Activated CD4-positive, alpha-beta memory T cell treated with anti-CD3 and anti-CD28 coated beads, Interleukin-2, amount 10 ng/mL, durations not matched to agents 7 days and 5 days (primary cell): ENCODE data around the gene UXS1. TPM values are rescaled to one million over a fixed set of nuclear protein-coding genes. Genes with fewer than 3 reads are reported as not detected.

Experiments used
- CTCF ChIA-PET: fragments of 350-600 bp; sonication (Branson Sonifier 250); formaldehyde crosslinking; loops from one replicate; lab custom pipeline; 2021; ENCODE audit warnings: antibody characterized with exemption, inconsistent platforms; lab: Charles Lee
- POLR2A ChIA-PET: fragments of 350-600 bp; sonication (Branson Sonifier 250); formaldehyde crosslinking; loops from one replicate; lab custom pipeline; 2021; ENCODE audit warnings: antibody characterized with exemption; lab: Charles Lee
- DNase-seq: peaks from one replicate; pipeline ENCODE4 v3.0.0-alpha.2; 2020
- H3K27ac Mint-ChIP-seq: one replicate; pipeline ENCODE4 v1.8.0; 2021; ENCODE audit warnings: mild to moderate bottlenecking, mixed read lengths
- H3K27me3 Mint-ChIP-seq: one replicate; pipeline ENCODE4 v1.8.0; 2021; ENCODE audit warnings: mixed read lengths
- H3K36me3 Mint-ChIP-seq: one replicate; pipeline ENCODE4 v1.8.0; 2021; ENCODE audit warnings: low read depth, mixed read lengths
- H3K4me1 Mint-ChIP-seq: one replicate; pipeline ENCODE4 v1.8.0; 2021; ENCODE audit warnings: mixed read lengths
- H3K4me3 Mint-ChIP-seq: one replicate; pipeline ENCODE4 v1.8.0; 2021; ENCODE audit warnings: mild to moderate bottlenecking, mixed read lengths
- H3K9me3 Mint-ChIP-seq: one replicate; pipeline ENCODE4 v1.8.0; 2021; ENCODE audit warnings: mixed read lengths
- total RNA-seq, 2 experiments: library from RNA; stranded (reverse); gene quantifications; one replicate each; pipeline ENCODE4 v1.2.3, GENCODE V29; 2021

Gene UXS1
- total RNA-seq, 2 experiments from 2014 or later = 74.4 to 74.6 TPM

- Mint-ChIP-seq H3K4me3 (no peak overlapping the region), H3K36me3 (peaks cover 79% of the 10 kb centered on the region), H3K27me3 (no peaks in the 10 kb centered on the region), H3K27ac (peak overlapping the region; percentile 96), H3K9me3 (no peaks in the 10 kb centered on the region), H3K4me1 (peaks cover 52% of the 10 kb centered on the region)
- DNase-seq = no peak
- CTCF ChIA-PET = interaction anchor here (0.9 to 2.3 kb wide), 6 partner anchors 62 to 728 kb away, joined by 3 to 10 read pairs (median 4); no protein-coding TSS in a partner anchor
- POLR2A ChIA-PET = interaction anchor here (0.6 to 4.2 kb wide), 12 partner anchors 10 to 359 kb away, joined by 3 to 27 read pairs (median 3); no protein-coding TSS in a partner anchor
These were observed 96.8 kb downstream of the UXS1 start for GRCh38 chr2:106097038-106098000.

GRCh38 chr2:106096299-106097037 is 97.6 kb downstream of the UXS1 start:
- CTCF ChIA-PET = interaction anchor here (0.9 to 2.3 kb wide), 3 partner anchors 63 to 727 kb away, joined by 3 to 10 read pairs (median 4); no protein-coding TSS in a partner anchor
- Mint-ChIP-seq H3K4me3 (peak overlapping the region; percentile 76), H3K4me1 (peaks cover 54% of the 10 kb centered on the region), H3K36me3 (peaks cover 83% of the 10 kb centered on the region), H3K9me3 (no peaks in the 10 kb centered on the region), H3K27me3 (no peaks in the 10 kb centered on the region), H3K27ac (peak overlapping the region; percentile 96)
- POLR2A ChIA-PET = interaction anchor here (0.6 to 4.2 kb wide), 11 partner anchors 10 to 358 kb away, joined by 3 to 27 read pairs (median 3); no protein-coding TSS in a partner anchor
- no peak for DNase-seq

- Mint-ChIP-seq H3K9me3 (no peaks in the 10 kb centered on the region), H3K36me3 (peaks cover 80% of the 10 kb centered on the region), H3K4me1 (peaks cover 56% of the 10 kb centered on the region), H3K4me3 (peak overlapping the region; percentile 76), H3K27me3 (no peaks in the 10 kb centered on the region), H3K27ac (peak overlapping the region; percentile 96)
- ChIA-PET CTCF (interaction anchor here (0.8 to 2.6 kb wide), 16 partner anchors 9 to 727 kb away, joined by 3 to 17 read pairs (median 4); no protein-coding TSS in a partner anchor), POLR2A (interaction anchor here (0.7 to 4.2 kb wide), 17 partner anchors 9 to 350 kb away, joined by 3 to 27 read pairs (median 7); no protein-coding TSS in a partner anchor)
- DNase-seq = peak; percentile 89
These were observed 98.4 kb downstream of the UXS1 start for GRCh38 chr2:106095478-106096298.

- H3K27me3 Mint-ChIP-seq = no peaks in the 10 kb centered on the region
- peak; percentile 67 for DNase-seq
- peak overlapping the region; percentile 96 for H3K27ac Mint-ChIP-seq
- CTCF ChIA-PET = interaction anchor here (0.8 to 2.6 kb wide), 20 partner anchors 9 to 518 kb away, joined by 3 to 17 read pairs (median 4); no protein-coding TSS in a partner anchor
- no peaks in the 10 kb centered on the region for H3K9me3 Mint-ChIP-seq
- H3K36me3 Mint-ChIP-seq = peaks cover 80% of the 10 kb centered on the region
- H3K4me3 Mint-ChIP-seq = peak overlapping the region; percentile 64
- H3K4me1 Mint-ChIP-seq = peaks cover 59% of the 10 kb centered on the region
- POLR2A ChIA-PET = interaction anchor here (0.7 to 4.2 kb wide), 22 partner anchors 8 to 757 kb away, joined by 3 to 27 read pairs (median 6); partner anchors contain the start of gene C2orf49
These were observed 99.8 kb downstream of the UXS1 start for GRCh38 chr2:106094131-106094841.

GRCh38 chr2:106090916-106091618 is 103.0 kb downstream of the UXS1 start:
- ChIA-PET POLR2A (no interaction called here), CTCF (interaction anchor here (1.5 kb wide), 1 partner anchor 514 kb away, joined by 3 read pairs; no protein-coding TSS in a partner anchor)
- DNase-seq = no peak
- Mint-ChIP-seq H3K27ac (no peak overlapping the region), H3K27me3 (no peaks in the 10 kb centered on the region), H3K9me3 (no peaks in the 10 kb centered on the region), H3K4me3 (no peak overlapping the region), H3K4me1 (peaks cover 63% of the 10 kb centered on the region), H3K36me3 (peaks cover 62% of the 10 kb centered on the region)

GRCh38 chr2:106089611-106090010 is 104.5 kb downstream of the UXS1 start:
- DNase-seq = no peak
- Mint-ChIP-seq H3K4me3 (no peak overlapping the region), H3K27ac (no peak overlapping the region), H3K36me3 (peaks cover 54% of the 10 kb centered on the region), H3K9me3 (no peaks in the 10 kb centered on the region), H3K27me3 (no peaks in the 10 kb centered on the region), H3K4me1 (peaks cover 62% of the 10 kb centered on the region)
- ChIA-PET POLR2A (interaction anchor here (0.7 kb wide), 1 partner anchor 99 kb away, joined by 3 read pairs; no protein-coding TSS in a partner anchor), CTCF (interaction anchor here (0.9 kb wide), 1 partner anchor 291 kb away, joined by 3 read pairs; no protein-coding TSS in a partner anchor)

GRCh38 chr2:106085181-106085940 is 108.7 kb downstream of the UXS1 start:
- H3K4me1 Mint-ChIP-seq = peaks cover 43% of the 10 kb centered on the region
- H3K27ac Mint-ChIP-seq = peak overlapping the region; percentile 69
- H3K9me3 Mint-ChIP-seq = no peaks in the 10 kb centered on the region
- ChIA-PET POLR2A (interaction anchor here (0.8 to 3.1 kb wide), 5 partner anchors 9 to 189 kb away, joined by 3 to 15 read pairs (median 4); no protein-coding TSS in a partner anchor), CTCF (interaction anchor here (0.6 to 3.5 kb wide), 8 partner anchors 9 to 508 kb away, joined by 3 to 17 read pairs (median 4); no protein-coding TSS in a partner anchor)
- DNase-seq = peak; percentile 73
- H3K27me3 Mint-ChIP-seq = no peaks in the 10 kb centered on the region
- H3K4me3 Mint-ChIP-seq = peak overlapping the region; percentile 7
- peaks cover 16% of the 10 kb centered on the region for H3K36me3 Mint-ChIP-seq

- Mint-ChIP-seq H3K27ac (no peak overlapping the region), H3K9me3 (no peaks in the 10 kb centered on the region), H3K4me3 (no peak overlapping the region), H3K4me1 (peaks cover 12% of the 10 kb centered on the region), H3K36me3 (no peaks in the 10 kb centered on the region), H3K27me3 (peaks cover 2% of the 10 kb centered on the region)
- DNase-seq = no peak
- POLR2A ChIA-PET = no interaction called here
- CTCF ChIA-PET = no interaction called here
These were observed 113.1 kb downstream of the UXS1 start for GRCh38 chr2:106080959-106081358.

GRCh38 chr2:106078096-106078495 is 116.0 kb downstream of the UXS1 start:
- CTCF ChIA-PET = interaction anchor here (0.6 kb wide), 1 partner anchor 332 kb away, joined by 3 read pairs; no protein-coding TSS in a partner anchor
- Mint-ChIP-seq H3K27ac (no peak overlapping the region), H3K36me3 (no peaks in the 10 kb centered on the region), H3K9me3 (no peaks in the 10 kb centered on the region), H3K4me3 (no peak overlapping the region), H3K27me3 (peaks cover 2% of the 10 kb centered on the region), H3K4me1 (peaks cover 5% of the 10 kb centered on the region)
- DNase-seq = no peak
- POLR2A ChIA-PET = no interaction called here

GRCh38 chr2:106076941-106077340 is 117.2 kb downstream of the UXS1 start:
- no peaks in the 10 kb centered on the region for H3K36me3 Mint-ChIP-seq

More at GRCh38 chr2:106076941-106077340, 117.2 kb downstream of the UXS1 start:
- Mint-ChIP-seq H3K4me3 (no peak overlapping the region), H3K27ac (no peak overlapping the region), H3K4me1 (peaks cover 5% of the 10 kb centered on the region), H3K27me3 (peaks cover 2% of the 10 kb centered on the region), H3K9me3 (no peaks in the 10 kb centered on the region)
- no peak for DNase-seq
- POLR2A ChIA-PET = no interaction called here
- CTCF ChIA-PET = no interaction called here
